ENCODE data around the gene OR5P2.
"Not testable (repeated sequence)": the region's sequence is repeated elsewhere in the genome, so short reads cannot be mapped to it uniquely, and the experiment has no call there.

OR5P2 gene, protein sequence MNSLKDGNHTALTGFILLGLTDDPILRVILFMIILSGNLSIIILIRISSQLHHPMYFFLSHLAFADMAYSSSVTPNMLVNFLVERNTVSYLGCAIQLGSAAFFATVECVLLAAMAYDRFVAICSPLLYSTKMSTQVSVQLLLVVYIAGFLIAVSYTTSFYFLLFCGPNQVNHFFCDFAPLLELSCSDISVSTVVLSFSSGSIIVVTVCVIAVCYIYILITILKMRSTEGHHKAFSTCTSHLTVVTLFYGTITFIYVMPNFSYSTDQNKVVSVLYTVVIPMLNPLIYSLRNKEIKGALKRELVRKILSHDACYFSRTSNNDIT

DNA sequence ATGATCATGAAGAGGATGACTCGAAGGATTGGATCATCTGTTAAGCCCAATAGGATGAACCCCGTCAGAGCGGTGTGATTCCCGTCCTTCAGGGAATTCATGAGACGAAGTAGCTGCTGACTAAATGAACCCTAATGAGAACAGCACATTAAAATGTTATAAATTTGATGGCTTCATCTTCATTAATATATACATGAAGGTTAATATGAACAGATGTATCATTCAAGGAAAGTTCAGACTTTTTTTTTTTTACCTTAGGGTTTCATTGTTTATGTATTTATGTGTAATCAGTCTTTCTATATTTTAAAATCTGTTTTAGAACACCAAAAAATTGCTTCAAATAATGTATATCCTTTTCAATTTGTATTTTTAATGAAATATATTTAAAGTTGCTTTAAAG lies at the start of gene OR5P2:
OR5P2 (minus strand) TSS at position 101 of the 400 bp plus-strand sequence; CDS start at position 101, 0 bp downstream.
- no peak for DNase-seq

DNA sequence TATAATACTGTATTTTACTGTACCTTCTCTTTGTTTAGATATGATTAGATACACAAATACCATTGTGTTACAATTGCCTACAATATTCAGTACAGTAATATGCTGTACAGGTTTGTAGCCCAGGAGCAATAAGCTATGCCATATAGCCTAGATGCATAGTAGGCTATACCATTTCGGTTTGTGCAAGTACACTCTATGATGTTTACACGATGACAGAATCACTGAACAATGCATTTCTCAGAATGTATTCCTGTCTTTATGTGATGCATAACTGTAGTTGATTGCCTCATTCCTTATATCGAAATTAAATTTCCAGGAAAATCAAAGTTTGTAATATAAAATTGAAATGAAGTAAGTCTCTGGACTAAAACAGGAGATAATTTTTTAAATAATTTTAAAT lies 49.3 kb upstream of the OR5P2 start:
- no peak for DNase-seq

DNA sequence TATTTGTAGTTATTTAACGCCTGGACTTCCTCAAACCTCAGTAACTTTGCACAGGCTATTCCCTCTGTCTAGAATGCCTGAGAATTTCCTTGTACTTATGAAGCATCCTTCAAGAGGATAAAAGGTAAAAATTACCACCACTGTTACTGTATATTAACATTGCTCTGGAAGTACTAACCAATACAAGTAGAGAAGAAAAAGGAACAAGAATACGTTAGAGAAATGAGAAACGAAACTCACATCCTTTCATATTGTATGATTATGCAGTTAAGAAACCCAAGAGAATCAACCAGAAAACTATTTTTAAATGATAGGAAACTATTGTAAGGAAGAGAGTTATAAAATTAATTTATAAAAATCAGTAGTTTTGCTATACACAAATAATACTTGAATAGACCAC lies 48.2 kb upstream of the OR5P2 start:
- DNase-seq, result no peak

DNA sequence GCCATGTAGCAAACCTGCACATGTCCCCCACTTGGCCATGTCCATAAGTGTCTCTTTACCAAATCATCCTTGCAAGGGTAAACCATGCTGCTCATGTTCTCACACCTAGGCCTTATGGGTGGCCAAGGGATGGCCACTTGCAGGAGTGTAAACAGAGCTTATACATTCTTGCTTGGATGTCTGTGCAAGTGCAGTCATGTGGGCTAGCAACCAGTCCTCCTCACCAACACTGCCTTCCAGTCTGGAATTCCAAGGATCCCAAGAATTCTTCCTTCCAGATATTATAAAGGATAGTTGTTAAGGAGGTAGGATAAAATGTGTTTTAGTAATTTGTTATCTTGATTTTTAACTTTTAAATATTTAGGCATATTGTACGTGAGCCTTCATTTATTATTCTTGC lies 47.8 kb upstream of the OR5P2 start:
- no peak for DNase-seq

DNA sequence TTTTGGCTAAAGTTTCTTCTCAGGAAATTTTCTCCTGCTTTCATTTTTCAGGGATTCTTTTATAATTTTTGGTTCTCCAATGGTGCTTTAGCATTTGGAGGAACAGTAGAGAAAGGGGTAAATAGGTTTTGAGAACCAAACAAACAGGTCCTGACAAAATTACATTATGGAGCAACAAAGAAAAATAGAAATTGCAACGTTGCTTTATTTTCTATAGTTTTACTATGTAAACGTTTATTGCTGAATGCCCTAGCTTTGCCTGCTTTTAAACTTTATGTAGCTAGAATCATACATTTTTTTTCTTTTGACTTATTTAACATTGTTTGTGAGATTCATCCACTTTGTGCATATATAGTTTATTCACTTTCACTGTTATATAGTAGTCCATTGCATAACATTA lies 43.8 kb upstream of the OR5P2 start:
- no peak for DNase-seq

DNA sequence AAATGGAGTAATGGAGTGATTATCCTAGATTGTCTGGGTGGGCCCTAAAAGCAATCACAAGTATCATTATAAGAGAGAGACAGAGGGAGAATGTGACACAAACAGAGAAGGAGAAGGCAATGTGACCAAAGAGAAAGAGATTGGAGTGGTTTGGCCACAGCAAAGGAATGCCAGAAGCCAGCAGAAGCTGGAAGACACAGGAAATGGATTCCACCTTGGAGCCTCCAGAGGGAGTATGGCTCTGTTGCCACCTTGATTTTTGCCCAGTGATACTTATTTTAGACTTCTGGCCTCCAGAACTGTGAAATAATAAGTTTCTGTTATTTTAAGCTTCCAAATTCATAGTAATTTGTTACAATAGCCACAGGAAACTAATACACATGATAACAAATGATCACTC lies 36.8 kb upstream of the OR5P2 start:
- no peak for DNase-seq

DNA sequence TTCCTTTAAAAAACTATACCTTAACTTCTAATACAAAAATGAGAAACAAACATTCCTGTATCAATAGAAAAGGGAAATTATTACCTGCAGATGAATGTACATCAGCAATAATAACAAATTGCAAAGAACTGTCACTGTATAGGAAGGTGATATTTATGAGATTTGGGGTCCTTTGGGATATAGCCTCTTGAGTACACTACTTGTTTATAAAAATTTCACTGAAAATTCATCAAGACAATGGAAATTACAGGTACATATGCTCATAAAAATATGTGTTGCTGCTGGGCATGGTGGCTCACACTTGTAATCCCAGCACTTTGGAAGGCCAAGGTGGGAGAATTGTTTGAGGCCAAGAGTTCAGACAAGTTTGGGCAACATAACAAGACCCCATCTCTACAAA lies 34.0 kb upstream of the OR5P2 start, which contains the start of gene OR5P3:
OR5P3 (minus strand) TSS at position 101 of the 400 bp plus-strand sequence.
- DNase-seq, result no peak

DNA sequence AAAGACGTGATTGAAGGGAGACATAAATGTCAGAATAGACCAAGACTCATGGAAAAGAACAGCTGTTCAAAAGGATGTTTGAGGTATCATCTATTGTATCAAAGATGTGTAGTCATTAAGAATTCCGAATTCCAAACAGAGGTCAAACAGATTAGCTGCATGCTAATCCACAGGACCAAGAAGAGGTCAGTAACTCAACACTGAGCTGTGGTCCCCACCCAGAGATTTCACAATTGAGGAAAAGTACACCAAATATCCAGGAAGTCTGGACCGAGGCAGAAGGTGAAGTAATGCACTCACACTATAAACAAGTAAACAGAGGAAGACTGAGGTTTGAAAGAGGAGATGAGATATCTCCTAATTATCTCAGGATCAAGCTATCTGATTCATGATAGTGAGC lies 29.6 kb upstream of the OR5P2 start:
- no peak for DNase-seq

DNA sequence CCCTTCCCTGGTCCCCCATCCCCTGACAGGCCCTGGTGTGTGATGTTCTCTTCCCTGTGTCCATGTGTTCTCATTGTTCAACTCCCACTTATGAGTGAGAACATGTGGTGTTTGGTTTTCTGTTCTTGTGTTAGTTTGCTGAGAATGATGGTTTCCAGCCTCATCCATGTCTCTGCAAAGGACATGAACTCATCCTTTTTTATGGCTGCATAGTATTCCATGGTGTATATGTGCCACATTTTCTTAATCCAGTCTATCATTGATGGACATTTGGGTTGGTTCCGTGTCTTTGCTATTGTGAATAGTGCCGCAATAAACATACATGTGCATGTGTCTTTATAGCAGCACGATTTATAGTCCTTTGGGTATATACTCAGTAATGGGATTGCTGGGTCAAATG lies 23.7 kb upstream of the OR5P2 start:
- not testable (repeated sequence) for DNase-seq

DNA sequence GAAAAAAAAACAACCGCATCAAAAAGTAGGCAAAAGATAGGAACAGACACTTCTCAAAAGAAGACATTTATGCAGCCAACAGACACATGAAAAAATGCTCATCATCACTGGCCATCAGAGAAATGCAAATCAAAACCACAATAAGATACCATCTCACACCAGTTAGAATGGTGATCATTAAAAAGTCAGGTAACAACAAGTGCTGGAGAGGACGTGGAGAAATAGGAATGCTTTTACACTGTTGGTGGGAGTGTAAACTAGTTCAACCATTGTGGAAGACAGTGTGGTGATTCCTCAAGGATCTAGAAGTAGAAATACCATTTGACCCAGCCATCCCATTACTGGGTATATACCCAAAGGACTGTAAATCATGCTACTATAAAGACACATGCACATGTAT lies 18.2 kb upstream of the OR5P2 start:
- not testable (repeated sequence) for DNase-seq

DNA sequence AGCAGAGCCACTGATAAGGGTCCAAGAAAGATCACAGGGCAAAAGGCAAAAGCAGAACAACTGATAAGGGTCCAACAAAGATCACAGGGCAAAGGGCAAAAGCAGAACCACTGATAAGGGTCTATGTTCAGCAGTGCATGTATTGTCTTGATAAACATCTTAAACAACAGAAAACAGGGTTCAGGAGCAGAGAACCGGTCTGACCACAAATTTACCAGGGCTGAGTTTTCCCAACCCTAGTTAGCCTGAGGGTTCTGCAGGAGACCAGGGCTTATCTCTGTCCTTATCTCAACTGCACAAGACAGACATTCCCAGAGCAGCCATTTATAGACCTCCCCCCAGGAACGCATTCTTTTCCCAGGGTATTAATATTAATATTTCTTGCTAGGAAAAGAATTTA lies 13.6 kb upstream of the OR5P2 start:
- not testable (repeated sequence) for DNase-seq

DNA sequence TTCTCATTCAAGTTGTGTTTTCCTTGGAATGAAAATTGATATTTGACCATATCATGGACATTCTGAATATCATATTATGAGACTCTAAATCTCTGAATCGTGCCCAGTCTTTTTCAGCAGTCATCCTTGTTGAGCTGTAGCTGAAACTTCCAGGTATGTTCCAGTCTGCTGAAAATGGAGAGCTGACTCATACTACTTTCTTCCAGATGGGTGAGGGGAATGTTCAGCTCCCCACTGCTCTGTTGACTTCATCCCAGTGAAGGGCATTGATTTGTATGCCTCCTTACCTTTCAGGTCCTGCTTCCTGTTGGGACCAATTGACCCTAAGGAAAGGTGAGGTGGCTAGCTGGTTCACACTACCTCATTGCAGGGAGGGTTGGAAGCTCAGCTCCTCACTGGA lies 3.5 kb downstream of the OR5P2 start:
- no peak for DNase-seq

DNA sequence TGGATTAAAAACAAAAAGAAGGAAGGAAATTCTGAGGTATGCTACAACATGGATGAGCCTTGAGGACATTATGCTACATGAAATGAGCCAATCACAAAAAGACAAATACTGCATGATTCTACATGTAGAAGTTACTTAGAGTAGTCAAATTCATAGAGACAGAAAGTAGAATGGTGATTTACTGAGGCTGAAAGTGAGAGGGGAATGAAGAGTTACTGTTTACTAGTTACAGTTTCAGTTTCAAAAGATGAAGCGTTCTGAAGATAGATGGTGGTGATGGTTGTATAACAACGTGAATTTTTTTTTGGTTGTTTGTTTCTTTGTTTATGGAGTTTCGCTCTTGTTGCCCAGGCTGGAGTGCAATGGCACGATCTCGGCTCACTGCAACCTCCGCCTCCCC lies 9.5 kb downstream of the OR5P2 start:
- no peak for DNase-seq

DNA sequence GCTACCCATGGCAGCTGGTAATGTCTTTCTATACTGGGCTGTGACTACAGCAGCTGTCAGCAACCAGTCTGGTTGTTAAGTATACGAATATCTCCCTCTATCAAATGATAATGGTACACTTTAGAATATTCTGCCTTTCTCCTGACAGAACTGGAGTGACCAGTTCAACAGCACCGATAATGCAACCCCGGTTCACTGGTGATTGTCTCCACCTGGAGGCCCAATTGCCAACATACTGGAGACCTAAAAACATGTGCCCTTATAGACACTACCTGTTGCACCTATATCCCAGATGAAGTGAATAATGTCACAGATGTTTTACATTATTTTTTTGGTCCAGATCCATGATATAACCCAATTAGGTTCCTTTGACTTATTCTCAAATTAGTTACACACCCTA lies 21.1 kb downstream of the OR5P2 start:
- DNase-seq, result no peak

DNA sequence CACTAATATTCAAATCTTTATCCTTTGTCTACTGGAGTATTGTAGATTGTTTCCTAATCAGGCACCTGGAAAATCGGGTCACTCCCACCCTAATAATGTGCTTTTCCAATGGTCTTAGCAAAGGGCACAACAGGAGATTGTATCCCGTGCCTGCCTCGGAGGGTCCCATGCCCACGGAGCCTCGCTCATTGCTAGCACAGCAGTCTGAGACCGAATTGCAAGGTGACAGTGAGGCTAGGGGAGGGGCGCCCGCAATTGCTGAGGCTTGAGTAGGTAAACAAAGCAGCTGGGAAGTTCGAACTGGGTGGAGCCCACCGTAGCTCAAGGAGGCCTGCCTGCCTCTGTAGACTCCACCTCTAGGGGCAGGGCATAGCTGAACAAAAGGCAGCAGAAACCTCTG lies 32.4 kb downstream of the OR5P2 start:
- not testable (repeated sequence) for DNase-seq

DNA sequence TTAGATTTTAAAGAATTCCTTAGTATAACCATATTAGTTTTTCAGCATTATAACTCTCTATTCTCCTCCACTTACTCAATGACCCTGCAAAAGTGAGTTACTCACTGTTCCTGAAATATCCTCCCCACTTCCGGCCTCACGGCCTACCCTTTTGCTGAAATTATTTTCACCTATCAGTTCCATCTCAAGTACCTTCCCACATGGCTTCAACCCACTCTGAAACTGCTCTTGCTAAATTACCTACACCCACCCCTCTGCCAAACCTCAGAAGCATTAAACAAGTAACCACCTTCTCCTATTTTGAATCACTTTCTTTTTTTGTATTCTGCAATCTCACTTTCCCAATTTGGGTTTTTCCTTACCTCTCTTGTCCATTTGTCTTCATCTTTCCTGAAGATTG lies 37.7 kb downstream of the OR5P2 start:
- no peak for DNase-seq

DNA sequence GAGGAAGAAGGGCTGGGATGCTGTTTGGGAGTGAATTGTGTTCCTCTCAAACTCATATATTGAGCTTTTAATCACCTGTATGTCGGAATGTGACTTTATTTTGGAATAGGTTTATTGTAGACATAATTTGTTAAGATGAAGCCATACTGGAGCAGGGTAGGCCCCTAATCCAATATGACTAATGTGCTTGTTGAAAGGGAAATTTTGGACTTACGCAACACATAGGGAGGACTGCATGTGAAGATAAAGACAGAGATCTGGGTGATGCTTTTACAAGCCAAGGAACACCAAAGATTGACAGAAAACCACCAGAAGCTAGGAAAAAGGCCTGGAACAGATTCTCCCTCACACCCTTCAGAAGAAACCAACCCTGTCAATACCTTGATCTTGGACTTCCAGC lies 47.3 kb downstream of the OR5P2 start:
- no peak for DNase-seq
